HFFc6 (cell line): ENCODE measurements around the gene NPFFR1. TPM values are rescaled to one million over a fixed set of nuclear protein-coding genes. Genes with fewer than 3 reads are reported as not detected.

Experiments
- DNase-seq: peaks from one replicate; pipeline ENCODE4 v3.0.0-alpha.2; 2018
- H3K27ac Mint-ChIP-seq: 2 replicates; pipeline ENCODE4 v1.8.0; 2020; ENCODE audit warnings: mild to moderate bottlenecking, mixed read lengths
- H3K27me3 Mint-ChIP-seq: 2 replicates; pipeline ENCODE4 v1.8.0; 2021; ENCODE audit warnings: mild to moderate bottlenecking, moderate library complexity, mixed read lengths; ENCODE audit not compliant: insufficient read depth
- H3K36me3 Mint-ChIP-seq: 2 replicates; pipeline ENCODE4 v1.8.0; 2021; ENCODE audit warnings: low read depth, mixed read lengths
- H3K4me1 Mint-ChIP-seq: 2 replicates; pipeline ENCODE4 v1.8.0; 2020; ENCODE audit warnings: low read depth, mixed read lengths
- H3K4me3 Mint-ChIP-seq: 2 replicates; pipeline ENCODE4 v1.8.0; 2020; ENCODE audit warnings: mild to moderate bottlenecking, moderate library complexity, mixed read lengths
- H3K9me3 Mint-ChIP-seq: 2 replicates; pipeline ENCODE4 v1.8.0; 2020; ENCODE audit warnings: mild to moderate bottlenecking, mixed read lengths
- total RNA-seq, 6 experiments: library from RNA; stranded (reverse); fragmentation: NEBNext Ultra II Directional; extraction: Animal tissue kit (Norgen Biotek cat#: 25700); gene quantifications; 2 replicates in 1 of 6; 3 replicates in 5 of 6; pipeline ENCODE4 v1.2.3, GENCODE V29; 2021
- TF ChIP-seq, protein P1 (sequence below): fragments of 200-600 bp; sonication (generic); IDR thresholded peaks from 2 replicates; pipeline ENCODE4 v1.5.0; 2021; ENCODE audit warnings: antibody characterized with exemption, mild to moderate bottlenecking

The NPFFR1 gene
- total RNA-seq, 6 experiments from 2014 or later: not detected

DNA sequence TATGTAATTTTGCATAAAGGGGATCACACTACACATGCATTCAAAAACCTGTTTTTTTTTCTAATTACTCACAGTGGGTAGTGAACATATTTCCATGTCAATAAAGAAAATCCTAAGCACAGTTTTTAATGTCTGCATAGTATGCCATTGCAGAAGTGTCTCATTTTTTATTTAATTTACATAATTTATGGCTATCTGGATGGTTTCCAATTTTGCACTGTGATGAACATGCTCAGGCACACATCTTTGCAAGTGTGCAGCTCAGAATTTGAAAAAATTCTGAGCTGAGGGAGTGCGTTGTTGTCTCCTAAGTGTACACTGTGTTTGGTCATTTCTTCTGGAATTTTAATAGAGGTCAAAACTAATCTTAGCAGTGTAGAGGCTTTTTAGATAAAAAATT, 2.2 kb downstream of the NPFFR1 start:
- TF ChIP-seq, protein P1, sequence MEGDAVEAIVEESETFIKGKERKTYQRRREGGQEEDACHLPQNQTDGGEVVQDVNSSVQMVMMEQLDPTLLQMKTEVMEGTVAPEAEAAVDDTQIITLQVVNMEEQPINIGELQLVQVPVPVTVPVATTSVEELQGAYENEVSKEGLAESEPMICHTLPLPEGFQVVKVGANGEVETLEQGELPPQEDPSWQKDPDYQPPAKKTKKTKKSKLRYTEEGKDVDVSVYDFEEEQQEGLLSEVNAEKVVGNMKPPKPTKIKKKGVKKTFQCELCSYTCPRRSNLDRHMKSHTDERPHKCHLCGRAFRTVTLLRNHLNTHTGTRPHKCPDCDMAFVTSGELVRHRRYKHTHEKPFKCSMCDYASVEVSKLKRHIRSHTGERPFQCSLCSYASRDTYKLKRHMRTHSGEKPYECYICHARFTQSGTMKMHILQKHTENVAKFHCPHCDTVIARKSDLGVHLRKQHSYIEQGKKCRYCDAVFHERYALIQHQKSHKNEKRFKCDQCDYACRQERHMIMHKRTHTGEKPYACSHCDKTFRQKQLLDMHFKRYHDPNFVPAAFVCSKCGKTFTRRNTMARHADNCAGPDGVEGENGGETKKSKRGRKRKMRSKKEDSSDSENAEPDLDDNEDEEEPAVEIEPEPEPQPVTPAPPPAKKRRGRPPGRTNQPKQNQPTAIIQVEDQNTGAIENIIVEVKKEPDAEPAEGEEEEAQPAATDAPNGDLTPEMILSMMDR: no peak
- H3K9me3 Mint-ChIP-seq: peaks cover 5% of the 10 kb centered on the region; the same call in 1 of the 2 replicates
- H3K27ac Mint-ChIP-seq: no peak overlapping the region
- no peaks in the 10 kb centered on the region for H3K4me1 Mint-ChIP-seq
- DNase-seq: no peak
- H3K36me3 Mint-ChIP-seq: peaks cover 5% of the 10 kb centered on the region; the same call in 1 of the 2 replicates
- peaks cover 40% of the 10 kb centered on the region for H3K27me3 Mint-ChIP-seq
- no peak overlapping the region for H3K4me3 Mint-ChIP-seq

DNA sequence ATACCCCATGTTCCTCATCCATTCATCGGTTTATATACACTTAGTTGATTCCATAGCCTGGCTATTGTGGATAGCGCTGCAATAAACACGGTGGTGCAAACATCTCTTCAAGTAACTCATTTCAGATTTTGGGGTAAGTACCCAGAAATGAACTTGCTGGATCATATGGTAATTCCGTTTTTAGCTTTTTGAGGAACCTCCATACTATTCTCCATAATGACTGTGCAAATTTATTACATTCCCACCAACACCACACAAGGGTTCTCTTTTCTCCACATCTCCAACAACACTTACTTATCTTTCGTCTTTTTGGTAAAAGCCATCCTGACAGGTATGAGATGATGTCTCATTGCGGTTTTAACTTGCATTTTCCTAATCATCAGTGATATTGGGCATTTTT, 3.7 kb downstream of the NPFFR1 start:
- Mint-ChIP-seq H3K4me1 (peaks cover 10% of the 10 kb centered on the region), H3K4me3 (no peak overlapping the region), H3K36me3 (peaks cover 5% of the 10 kb centered on the region; the same call in 1 of the 2 replicates), H3K27ac (no peak overlapping the region), H3K27me3 (peaks cover 41% of the 10 kb centered on the region), H3K9me3 (peaks cover 9% of the 10 kb centered on the region; the same call in 1 of the 2 replicates)
- TF ChIP-seq, protein P1: no peak
- DNase-seq: no peak

- no peaks in the 10 kb centered on the region for H3K36me3 Mint-ChIP-seq
These were observed 6.3 kb downstream of the NPFFR1 start for GRCh38 chr10:70277396-70278030.

DNA sequence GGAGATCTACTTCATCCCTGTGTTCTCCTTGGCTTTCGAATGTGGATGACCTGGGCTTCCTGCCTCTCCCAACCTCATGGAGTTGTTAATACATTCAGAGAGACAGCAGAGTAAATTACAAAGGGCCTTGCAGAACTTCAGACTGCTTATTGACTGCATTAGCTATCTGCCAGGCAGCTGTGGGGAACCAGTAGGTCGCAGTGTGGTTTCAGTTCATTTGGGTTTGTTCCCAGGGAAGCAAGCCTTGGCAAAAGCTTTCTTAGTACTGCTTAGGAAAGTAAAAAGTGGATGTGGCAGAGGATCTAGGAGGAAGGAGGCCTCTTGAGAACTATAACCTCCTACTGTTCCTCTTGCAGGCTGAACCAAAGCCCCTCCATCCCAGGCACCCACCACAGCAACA, 9.2 kb downstream of the NPFFR1 start:
- Mint-ChIP-seq H3K36me3 (no peaks in the 10 kb centered on the region), H3K9me3 (peaks cover 4% of the 10 kb centered on the region; the same call in 1 of the 2 replicates), H3K27ac (peak overlapping the region; percentile 36; the same call in 1 of the 2 replicates), H3K4me3 (no peak overlapping the region), H3K27me3 (peaks cover 33% of the 10 kb centered on the region; the same call in 1 of the 2 replicates), H3K4me1 (peaks cover 15% of the 10 kb centered on the region)
- peak; percentile 56 for DNase-seq
- TF ChIP-seq, protein P1: no peak

More at GRCh38 chr10:70277396-70278030, 6.3 kb downstream of the NPFFR1 start:
- H3K4me1 Mint-ChIP-seq: peaks cover 12% of the 10 kb centered on the region
- H3K27me3 Mint-ChIP-seq: peaks cover 38% of the 10 kb centered on the region
- peaks cover 4% of the 10 kb centered on the region; the same call in 1 of the 2 replicates for H3K9me3 Mint-ChIP-seq
- DNase-seq: no peak
- TF ChIP-seq, protein P1: no peak
- H3K27ac Mint-ChIP-seq: no peak overlapping the region
- H3K4me3 Mint-ChIP-seq: no peak overlapping the region

GRCh38 chr10:70272925-70273316, 10.9 kb downstream of the NPFFR1 start:
- no peak for DNase-seq
- Mint-ChIP-seq H3K27ac (no peak overlapping the region), H3K36me3 (peaks cover 5% of the 10 kb centered on the region; the same call in 1 of the 2 replicates)

More at GRCh38 chr10:70272925-70273316, 10.9 kb downstream of the NPFFR1 start:
- Mint-ChIP-seq H3K9me3 (peaks cover 4% of the 10 kb centered on the region; the same call in 1 of the 2 replicates), H3K4me3 (no peak overlapping the region), H3K4me1 (peaks cover 27% of the 10 kb centered on the region), H3K27me3 (peaks cover 33% of the 10 kb centered on the region)
- TF ChIP-seq, protein P1: peak; percentile 83
